Stimulated activated CD4-positive, alpha-beta T cell treated with anti-CD3 and anti-CD28 coated beads, Interleukin-15, amount 100 ng/mL, for 1 hour (primary cell): ENCODE data around the gene KCNMA1.

Experiments used
- DNase-seq, 2 donors: peaks; one replicate each; pipeline ENCODE4 v3.0.0-alpha.2; 2020; ENCODE audit warnings: low read depth in 1 of 2, low spot score in 1 of 2

The KCNMA1 gene

DNA sequence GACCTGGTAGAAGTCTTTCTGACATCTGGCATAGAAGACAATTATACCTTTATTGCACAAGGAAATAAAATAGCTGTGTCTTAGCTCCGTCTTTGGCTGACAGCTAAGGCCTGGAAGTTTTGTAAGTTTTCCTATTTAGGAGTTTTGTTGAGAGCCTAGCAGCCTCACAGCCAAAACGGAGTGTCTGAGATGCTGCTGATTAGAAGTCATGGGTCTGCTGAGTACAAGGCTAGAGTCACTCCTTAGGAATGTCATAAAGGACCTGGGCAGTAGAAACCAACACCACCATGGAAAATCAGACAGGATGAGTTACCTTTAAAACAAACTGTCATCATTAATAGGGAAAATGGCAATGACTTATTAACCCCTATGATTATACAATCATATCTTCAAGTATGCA is 442.5 kb downstream of the KCNMA1 start:
- DNase-seq = no peak

DNA sequence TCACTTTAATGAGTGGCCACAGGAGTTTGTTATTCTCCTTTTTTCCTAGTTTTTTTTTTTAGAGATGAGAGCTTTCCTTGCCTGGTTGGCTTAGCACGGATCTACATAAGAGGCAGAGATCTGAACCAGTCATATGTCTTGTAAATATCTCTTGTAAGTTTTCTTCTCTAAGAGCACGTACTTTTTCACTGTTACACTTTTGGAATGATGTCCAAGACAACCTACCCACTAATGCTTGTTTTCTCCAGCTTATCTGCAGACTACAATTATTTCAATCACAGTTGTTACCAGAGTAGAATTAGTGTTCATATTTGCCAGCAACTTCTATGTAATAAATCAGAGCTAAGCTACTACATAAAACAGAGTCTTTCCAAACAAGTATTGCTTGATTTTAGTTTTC is 444.6 kb downstream of the KCNMA1 start:
- DNase-seq = no peak

DNA sequence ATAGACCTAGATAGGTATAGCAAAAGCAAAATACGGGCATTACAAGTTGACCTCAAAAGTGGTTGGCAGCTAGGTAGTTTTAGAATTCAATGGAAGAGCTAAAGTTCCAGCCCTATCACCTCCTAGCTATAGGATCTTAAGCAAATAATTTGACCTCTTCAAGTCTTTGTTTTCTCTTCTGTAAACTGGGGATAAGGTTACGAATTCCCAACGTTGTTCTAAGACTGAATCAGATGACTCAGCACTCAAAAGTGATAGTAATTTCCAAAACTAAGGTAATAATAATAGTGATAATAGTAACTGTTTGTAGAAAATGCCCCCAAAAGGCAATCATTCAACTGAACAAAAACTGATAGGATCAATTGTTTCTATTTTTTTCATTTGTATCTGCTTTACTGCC is 445.2 kb downstream of the KCNMA1 start:
- DNase-seq = no peak

DNA sequence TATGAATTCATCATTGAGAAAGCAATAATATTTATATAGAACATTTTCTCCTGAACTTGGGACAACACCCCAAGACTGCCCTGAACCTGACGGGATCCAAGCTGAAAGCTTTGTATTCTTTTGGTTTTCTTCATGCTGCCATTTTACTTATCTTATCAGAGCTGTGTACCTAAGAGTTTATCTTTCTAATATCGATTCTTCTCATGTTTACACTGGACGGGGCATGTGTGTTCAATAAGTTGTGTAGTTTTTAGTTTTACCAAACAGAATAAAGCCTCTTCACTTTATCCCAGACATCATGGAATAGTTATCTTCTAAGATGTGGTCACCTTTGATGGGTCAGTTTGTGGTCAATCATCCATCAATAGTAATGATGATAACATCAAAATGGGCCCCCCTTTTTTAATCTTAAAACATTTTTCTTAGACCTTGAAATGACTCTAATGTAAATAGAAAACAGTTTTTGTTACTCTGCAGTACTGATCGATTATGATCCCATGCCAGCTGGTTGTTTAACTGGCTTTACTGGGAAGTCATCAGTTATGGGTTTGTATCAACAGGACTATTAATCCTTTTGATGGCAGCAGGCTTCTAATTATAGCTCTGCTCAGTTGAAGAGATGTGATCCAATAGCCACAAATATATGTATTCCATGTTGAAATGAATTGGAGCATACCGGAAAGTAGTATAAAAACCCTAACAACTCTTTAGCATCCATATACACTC is 446.1 kb downstream of the KCNMA1 start:
- no peak for DNase-seq

DNA sequence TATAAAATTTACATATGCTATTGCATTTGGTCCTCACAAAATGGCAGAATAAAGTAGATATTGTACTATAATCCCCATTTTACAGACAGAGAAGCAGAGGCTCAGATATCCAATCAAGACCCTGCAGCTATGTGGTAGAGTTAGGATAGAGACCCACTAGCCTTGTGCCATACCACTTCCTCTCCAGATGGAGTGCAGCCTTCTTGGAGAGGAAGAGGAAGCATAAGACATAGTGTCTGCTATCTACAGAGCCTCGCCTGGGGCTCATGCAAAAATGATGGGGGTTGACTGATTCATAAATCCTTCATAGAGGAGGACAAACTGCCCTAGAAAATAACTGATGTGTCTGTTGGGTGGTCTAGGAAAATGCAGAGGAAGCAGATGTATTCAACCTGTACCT is 447.3 kb downstream of the KCNMA1 start:
- DNase-seq = no peak

DNA sequence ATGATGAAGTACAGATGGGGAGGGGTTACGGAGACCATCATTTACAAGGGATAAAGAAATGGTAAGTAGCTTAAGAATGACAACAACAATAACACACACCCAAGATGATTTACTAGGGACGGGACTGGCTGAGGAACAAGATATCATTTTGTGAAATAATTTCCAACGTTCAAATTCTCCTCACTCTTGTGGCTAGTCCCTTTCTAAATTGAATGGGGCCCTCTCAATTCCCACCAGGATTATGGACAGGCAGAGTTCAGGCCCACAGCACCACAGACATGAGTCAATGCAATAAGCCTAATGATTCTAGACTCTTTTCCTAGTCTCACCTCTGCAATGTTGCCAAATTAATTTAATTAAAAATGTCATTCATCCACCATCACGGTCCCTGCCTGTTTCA is 448.1 kb downstream of the KCNMA1 start:
- no peak for DNase-seq

DNA sequence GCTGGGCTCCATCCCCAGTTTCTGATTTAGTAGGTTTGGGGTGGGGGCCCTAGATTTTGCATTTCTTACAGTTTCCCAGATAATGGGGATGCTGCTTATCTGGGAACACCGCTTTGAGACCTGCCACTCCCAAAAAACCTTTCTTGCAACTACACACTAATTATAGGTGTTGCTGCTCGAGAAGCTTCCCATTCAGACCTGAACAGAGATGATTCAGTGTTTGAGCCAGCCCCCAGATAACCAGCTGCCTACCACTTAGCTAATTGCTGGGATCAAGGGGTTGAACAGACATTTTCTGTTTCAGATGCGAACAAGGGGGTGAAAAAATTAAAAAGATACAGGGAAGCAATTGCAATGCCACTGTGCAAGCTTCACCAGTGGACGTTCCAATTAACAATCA is 448.5 kb downstream of the KCNMA1 start:
- DNase-seq = no peak

DNA sequence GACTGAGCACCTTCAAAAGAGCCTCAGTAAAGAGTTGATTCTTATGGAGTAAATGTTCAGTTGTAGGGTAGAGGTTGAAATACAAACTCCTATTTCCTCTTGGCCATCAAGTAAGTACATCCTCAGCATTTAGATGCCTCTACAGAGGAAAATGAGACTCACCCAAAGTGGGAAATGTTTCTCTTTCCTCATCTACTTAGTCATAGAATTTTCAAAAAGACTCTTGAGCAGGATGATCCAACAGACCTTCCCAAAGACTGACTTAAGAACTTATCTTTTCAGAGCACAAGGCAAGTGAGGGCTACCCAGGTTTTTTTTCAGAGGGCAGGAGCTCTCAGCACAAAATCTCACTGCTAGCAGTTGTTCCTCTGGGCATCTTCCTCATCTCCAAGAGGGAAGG is 449.1 kb downstream of the KCNMA1 start:
- DNase-seq = no peak

DNA sequence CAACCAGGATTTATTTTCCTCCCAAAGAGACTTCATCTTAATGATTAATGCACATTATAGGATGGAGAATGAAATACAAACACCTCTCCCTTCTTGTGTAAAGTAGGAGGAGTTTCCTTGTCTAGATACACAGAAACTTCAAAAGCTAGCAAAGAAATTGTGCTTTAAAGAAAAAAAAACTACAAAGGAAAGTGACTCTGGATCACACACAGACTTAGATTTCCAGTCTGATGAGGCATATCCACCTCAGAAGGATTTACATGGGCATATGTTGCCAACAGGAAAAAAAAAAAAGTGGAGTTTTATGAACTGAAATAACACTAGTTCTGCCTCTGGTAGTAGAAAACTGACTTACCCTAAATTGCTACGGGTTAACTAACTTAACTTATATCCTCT is 449.6 kb downstream of the KCNMA1 start:
- DNase-seq = no peak

DNA sequence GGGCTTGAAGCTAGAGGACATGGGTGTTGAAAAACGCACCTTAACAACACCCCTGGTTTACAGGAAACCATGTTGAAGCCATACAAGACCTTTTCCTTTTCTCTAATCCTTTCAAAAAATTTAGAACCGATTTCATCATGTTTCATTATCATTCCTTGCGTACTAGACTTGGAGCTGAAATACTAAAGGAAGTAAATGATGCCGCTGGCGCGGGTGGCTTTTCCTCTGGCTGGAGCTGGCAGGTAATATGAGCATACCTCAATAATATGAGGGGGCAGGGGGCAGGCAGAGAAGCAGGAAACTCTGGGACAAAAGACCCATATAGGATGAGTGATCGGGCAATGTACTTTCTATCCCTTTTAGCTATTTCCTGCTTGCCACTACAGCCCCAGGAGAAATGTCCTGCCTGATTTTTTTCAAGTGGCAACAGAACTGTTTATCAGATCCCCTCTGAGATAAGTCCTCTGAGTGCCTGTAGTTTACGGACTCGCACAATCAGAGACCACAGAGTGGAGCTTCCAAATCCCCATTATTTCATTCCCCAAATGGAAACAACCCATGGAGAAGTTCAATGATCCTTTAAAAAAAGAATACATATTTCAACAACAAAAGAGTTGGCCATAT is 450.1 kb downstream of the KCNMA1 start:
- DNase-seq = no peak

DNA sequence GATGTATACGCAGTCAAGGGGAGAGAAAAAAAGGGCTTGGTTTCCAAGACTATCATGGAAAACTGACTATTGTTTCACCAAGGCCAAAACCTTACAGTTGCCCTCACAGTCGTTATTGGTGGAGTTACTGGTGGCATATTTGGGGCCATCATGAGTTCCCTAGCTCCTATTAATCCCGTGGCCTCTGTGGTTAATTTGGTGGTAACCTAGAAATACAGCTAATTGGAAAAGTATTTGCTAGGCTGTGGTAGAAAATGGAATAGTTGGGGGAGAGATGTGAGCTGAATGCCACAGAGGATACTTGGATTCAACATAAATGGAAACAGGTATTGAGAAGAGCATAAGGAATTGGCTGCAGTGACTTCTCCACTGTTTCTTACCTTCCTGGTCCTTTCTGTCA is 450.7 kb downstream of the KCNMA1 start:
- no peak for DNase-seq

DNA sequence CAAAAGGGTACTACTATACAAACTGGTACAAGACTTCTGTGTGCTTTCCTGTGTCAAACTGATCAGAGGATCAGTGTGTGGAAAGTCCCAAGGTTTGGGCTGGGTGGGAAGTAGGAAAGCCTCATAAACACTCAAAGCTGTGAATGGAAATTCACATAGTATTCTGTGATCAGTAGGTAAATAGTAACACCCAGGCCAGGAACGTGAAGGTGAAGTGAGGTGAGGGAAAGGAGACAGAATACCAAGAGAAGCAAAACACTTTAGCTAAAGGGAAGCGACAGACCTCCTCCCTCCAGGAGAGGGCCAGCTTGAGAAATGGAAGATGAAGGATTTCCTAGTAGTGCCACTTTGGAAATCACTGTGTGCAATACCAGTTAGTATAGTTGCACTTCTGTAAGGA is 451.9 kb downstream of the KCNMA1 start:
- no peak for DNase-seq

DNA sequence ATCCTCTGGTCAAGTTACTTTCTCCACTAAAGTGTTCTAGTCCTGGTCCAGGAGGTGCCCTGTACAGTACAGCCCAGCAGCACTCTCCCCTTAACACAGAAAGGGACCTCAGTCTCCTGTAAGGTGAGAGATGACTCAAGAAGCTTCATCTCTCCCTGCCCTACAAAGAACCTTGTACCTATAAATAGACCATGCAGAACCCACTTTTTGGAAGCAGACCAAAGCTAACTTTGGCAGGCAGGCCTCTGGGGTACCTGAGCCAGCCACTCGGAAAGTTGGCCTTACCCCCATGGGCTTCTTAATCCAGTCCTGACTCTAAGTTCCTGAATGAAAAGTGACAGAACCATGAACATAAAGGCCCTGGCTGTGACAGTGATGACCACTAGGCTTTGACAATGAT is 454.8 kb downstream of the KCNMA1 start:
- DNase-seq = no peak

DNA sequence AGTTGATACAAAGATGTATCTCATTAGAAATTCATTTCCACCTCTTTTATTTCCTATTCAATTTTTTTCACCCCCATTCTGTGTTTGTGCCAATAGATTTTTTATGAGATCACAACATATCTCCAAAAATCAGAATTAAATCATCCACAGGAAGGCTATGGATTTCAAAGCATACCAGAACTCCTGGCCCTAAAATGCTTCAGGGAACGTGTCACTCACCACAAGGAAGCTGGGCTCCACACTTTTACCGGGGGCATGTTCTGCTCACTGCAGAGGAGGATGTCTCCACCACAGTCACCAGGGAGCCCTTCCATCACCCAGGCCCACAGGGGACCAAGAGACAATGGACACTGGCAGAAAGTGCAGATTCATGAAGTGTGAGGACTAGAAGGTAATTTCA is 456.8 kb downstream of the KCNMA1 start:
- no peak for DNase-seq

DNA sequence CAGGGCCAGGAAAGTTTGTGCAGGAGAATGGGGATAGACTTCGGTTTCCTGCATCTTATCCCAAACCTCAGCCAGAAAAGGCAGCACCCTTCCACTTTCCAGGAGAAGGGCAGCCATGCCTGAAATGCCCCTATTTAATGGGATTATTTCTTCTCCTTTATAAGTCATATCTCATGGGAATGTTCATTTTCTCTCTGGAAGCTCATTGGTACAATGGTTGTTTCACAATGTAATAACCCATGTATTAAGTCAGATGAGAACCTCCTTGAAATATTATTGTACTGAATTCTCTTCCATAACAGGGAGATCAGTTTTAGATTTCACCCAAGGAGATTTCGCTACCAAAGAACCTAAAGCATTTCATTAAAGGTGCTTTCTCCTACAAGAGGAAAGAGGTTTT is 457.5 kb downstream of the KCNMA1 start:
- no peak for DNase-seq

DNA sequence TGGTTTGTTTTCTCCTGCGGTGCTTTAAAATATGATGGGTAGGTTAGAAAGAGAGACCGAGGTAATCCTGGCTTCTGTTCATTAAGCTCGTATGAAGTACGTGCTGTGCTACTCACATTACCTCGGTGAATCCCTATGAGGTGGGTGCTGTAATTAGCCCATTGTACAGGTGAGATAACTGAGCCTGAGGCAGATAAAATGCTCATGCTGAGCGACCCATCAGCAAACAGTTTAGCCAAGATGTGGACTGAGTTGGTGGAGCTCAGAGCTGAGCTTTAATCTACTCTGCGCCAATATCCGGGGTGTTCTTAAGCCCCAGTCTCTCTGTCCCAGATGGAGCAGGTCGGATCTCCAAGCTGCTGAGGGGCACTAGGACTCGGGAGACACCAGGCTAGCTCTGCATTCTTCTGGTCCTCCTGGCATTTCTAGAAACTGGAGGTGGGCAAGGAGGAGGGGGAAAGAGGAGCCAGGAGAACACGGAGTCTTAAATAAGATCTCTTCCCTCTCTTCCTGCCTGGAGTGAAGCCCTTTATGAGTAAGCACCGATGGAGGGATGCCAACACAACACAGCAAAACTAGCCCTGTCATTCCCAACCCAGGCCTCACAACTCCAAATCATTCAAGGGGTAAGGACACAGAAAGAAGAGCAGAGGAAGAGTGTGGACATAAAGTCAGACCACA is 458.5 kb downstream of the KCNMA1 start:
- no peak for DNase-seq

DNA sequence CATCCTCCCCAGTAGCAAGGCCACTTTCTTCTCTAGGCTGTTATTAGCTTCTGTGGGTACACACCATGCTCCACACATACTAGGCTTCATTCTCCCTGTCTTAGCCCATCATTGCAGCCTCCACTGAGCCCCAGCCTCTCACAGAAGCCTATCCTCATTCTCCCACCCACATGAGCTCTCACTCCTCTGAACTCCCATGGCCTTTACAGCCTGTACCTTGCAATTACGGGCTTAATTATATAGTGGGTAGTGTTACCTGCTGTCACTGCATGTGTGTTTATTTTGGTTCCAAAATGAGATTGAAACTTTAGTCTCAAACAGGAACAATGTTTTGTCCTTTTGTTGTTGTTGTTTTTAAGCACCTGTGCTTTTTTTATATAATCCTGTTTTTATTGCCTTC is 460.0 kb downstream of the KCNMA1 start:
- DNase-seq = no peak

DNA sequence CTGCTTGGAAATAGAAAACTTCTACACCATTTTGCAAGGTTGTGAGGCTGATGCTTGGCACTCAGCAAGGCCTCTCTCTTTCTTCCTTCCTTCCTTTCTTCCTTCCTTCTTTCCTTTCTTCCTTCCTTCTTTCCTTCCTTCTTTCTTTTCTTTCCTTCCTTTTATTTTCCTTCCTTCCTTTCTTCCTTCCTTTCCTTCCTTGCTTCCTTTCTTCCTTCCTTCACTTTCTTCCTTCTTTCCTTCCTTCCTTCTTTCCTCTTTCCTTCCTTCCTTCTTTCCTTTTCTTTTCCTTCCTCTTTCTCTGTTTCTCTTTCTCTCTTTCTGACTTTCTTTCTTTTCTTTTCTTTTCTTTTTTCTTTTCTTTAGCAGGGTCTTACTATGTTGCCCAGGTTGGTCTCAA is 460.4 kb downstream of the KCNMA1 start:
- DNase-seq = no peak

DNA sequence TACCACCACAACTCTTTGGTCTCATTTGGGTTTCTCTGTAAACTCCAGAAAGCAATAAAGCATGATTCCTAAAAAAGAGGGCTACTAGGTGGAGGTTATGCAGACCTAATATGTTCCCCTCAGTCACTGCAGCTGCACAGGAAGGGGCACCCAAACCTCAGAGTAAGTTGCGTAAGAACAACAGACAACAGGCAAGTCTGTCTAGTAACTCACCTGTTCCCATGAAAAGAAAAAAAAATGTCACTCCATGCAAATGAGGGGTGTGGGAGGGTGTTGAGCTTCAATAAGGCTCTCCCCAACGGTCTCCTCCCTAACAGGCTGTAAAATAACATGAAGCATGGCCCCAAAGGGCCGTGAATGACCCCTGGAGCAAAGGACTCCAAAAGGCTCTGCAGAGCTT is 461.4 kb downstream of the KCNMA1 start:
- no peak for DNase-seq

DNA sequence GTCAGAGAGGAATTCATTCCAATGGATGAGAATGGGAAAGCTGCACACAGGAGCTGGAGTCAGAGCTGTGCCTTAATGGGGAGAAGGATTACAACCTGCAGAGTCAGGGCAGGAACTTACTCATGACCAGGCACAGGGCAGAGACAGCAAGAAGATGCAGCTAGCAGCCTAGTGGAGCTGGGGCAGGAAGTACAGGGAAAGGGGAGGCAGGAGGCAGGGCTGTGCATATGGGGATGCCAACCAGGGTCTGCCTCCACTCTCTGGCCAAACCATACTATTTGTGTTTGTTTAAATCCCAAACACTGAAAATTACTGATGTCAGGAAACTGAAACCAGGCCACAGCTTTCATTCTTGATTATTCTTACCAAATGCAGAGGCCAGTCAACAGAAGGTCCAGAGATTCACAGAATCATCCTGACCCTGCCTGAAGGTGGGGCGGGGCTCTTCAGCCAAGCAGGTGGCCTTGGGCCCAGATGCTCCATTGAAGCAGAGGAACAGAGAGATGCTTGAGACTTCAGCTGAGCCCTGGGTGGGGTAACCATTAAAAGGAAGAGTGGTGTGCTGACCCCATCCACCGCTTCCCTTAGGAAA is 461.9 kb downstream of the KCNMA1 start:
- DNase-seq = no peak

DNA sequence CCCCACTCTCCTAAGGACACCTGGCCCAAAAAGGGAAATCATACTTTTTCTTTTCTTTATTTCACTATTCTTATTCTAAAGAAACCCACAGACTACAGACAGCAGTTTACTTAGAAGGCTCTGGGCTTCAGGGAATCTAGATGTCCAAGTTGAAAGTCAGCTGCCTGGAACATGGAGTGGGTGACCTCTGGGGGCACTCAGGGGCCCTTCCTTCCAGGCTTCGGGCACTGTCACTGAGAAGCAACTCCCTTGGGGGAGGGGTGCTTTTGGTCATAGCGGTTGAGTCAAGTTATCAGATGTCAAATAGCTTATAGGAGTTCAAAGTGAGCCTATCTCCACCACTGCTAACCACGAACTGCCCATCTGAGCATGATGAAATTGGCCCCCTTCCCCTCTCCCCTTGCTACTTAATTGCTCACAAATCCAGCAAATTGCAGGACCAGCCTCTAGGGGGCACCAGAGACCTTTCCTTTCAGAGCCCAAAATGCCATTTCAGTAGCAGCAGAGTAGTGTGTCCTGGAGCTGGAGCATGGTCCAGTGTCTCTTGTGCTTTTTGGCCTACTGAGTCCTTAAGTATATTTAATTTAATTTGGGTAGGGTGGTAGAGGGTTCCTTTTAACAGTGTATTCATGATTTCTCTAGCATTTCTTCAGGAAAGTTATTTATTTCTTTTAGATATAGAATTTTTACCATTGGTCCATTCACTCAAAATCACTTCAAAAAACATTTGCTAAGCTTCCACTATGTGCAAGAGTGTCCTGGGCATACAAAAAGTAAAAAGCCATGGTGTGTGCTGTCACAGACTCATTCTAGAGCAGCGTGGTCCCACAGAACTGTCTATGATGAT is 463.8 kb downstream of the KCNMA1 start:
- DNase-seq = peak in 1 of 2 donors; percentile 20
